HepG2 (cell line): ENCODE results near the gene NRSN2. TPM values are rescaled to one million over a fixed set of nuclear protein-coding genes. Genes with fewer than 3 reads are reported as not detected.

Source experiments
- ATAC-seq: fragments of 200-7000 bp; cut with Tn5 transposase; 3 replicates; pipeline ENCODE4 v1.9.1; 2020; ENCODE audit warnings: mild to moderate bottlenecking, moderate library complexity
- BruUV-seq: library from RNA; stranded (reverse); fragments of 400-500 nt; replicated peaks from 2 replicates; lab custom pipeline; 2021; lab: Mats Ljungman, UMichigan
- CTCF ChIA-PET: fragments of 300-600 bp; formaldehyde crosslinking; extraction: SDS; loops from one replicate; lab custom pipeline; 2021; ENCODE audit warnings: low total read pairs, inconsistent platforms, low intra/inter-chr PET ratio; lab: Yijun Ruan, JAX
- POLR2A ChIA-PET: fragments of 350-600 bp; sonication (Branson Sonifier 250); formaldehyde crosslinking; loops from one replicate; lab custom pipeline; 2020; ENCODE audit warnings: antibody characterized with exemption, inconsistent platforms; lab: Yijun Ruan, JAX
- DNase-seq: peaks from one replicate; pipeline ENCODE4 v3.0.0-alpha.2; 2015; ENCODE audit warnings: low spot score
- FAIRE-seq: peaks from 3 replicates; lab custom pipeline; 2011; peaks lifted over from hg19 to GRCh38; lab: Jason Lieb, UNC
- H2AFZ ChIP-seq: one replicate; pipeline ENCODE4 v1.6.1; 2011; ENCODE audit warnings: low read length, inconsistent platforms
- H3K27ac ChIP-seq: fragments of 300-600 bp; 3 replicates; pipeline ENCODE4 v1.8.0; 2011; ENCODE audit warnings: mixed run types, mild to moderate bottlenecking, mixed read lengths, low read length, inconsistent platforms; ENCODE audit not compliant: insufficient read depth; ENCODE audit errors: extremely low read length
- H3K27me3 ChIP-seq, 2 experiments: fragments of 200-600 bp in 1 of 2; 2 replicates in 1 of 2; 3 replicates in 1 of 2; pipeline versions ENCODE4 v1.6.0 to v1.8.0; 2011; ENCODE audit warnings: low read length in 2 of 2, mild to moderate bottlenecking in 2 of 2, moderate library complexity in 2 of 2, inconsistent platforms in 1 of 2; ENCODE audit not compliant: insufficient read depth in 2 of 2, control insufficient read depth in 1 of 2
- H3K36me3 ChIP-seq, 2 experiments: fragments of 200-600 bp in 1 of 2; replicated peaks in 1 of 2; 2 replicates in 1 of 2; 3 replicates in 1 of 2; pipeline versions ENCODE4 v1.5.1 to v1.8.0; 2011; ENCODE audit warnings: low read length in 2 of 2, inconsistent platforms in 1 of 2; ENCODE audit not compliant: insufficient read depth in 2 of 2, control insufficient read depth in 1 of 2
- H3K4me1 ChIP-seq: 2 replicates; pipeline ENCODE4 v1.5.1; 2012; ENCODE audit warnings: low read length, inconsistent platforms; ENCODE audit not compliant: insufficient read depth
- H3K4me2 ChIP-seq: 2 replicates; pipeline ENCODE4 v1.6.0; 2011; ENCODE audit warnings: low read depth, low read length, inconsistent platforms
- H3K4me3 ChIP-seq, 3 experiments: fragments of 200-600 bp in 1 of 3; sonication (generic), shearing (Covaris generic) in 1 of 3; replicated peaks in 1 of 3; 2 replicates each; pipeline ENCODE4 v1.5.1; 2011 to 2016; ENCODE audit warnings: low read length in 3 of 3, inconsistent platforms in 2 of 3, low read depth in 2 of 3, mild to moderate bottlenecking in 2 of 3, control low read depth in 1 of 3, mixed read lengths in 1 of 3; ENCODE audit not compliant: insufficient read depth in 1 of 3
- H3K79me2 ChIP-seq: one replicate; pipeline ENCODE4 v1.6.1; 2011; ENCODE audit warnings: low read length, inconsistent platforms; ENCODE audit not compliant: insufficient read depth
- H3K9ac ChIP-seq: 2 replicates; pipeline ENCODE4 v1.6.0; 2011; ENCODE audit warnings: mild to moderate bottlenecking, low read depth, low read length, inconsistent platforms; ENCODE audit not compliant: insufficient read depth
- H3K9me3 ChIP-seq: 2 replicates; pipeline ENCODE4 v1.5.1; 2012; ENCODE audit warnings: mild to moderate bottlenecking, low read length
- H4K20me1 ChIP-seq: 2 replicates; pipeline ENCODE4 v1.6.0; 2011; ENCODE audit warnings: inconsistent platforms, mild to moderate bottlenecking, low read length, moderate library complexity; ENCODE audit not compliant: insufficient read depth
- ERF ChIP-seq: IDR thresholded peaks from 2 replicates; pipeline ENCODE4 v1.6.1; 2018; ENCODE audit warnings: missing biosample characterization, missing genetic modification reagents
- MED1 ChIP-seq: sonication (generic); formaldehyde crosslinking; IDR thresholded peaks from 2 replicates; pipeline ENCODE4 v1.4.0; 2020; ENCODE audit warnings: missing genetic modification reagents
- UBTF ChIP-seq: sonication (generic); formaldehyde crosslinking; IDR thresholded peaks from 2 replicates; pipeline ENCODE4 v1.4.0; 2020; ENCODE audit warnings: mild to moderate bottlenecking, missing genetic modification reagents
- ZBED4 ChIP-seq: sonication (generic); formaldehyde crosslinking; IDR thresholded peaks from 2 replicates; pipeline ENCODE4 v1.4.0; 2020; ENCODE audit warnings: missing genetic modification reagents, borderline replicate concordance
- ZBTB4 ChIP-seq: sonication (generic); formaldehyde crosslinking; IDR thresholded peaks from 2 replicates; pipeline ENCODE4 v1.4.0; 2020; ENCODE audit warnings: missing genetic modification reagents, mild to moderate bottlenecking, borderline replicate concordance
- ZFP62 ChIP-seq: sonication (generic); formaldehyde crosslinking; IDR thresholded peaks from 2 replicates; pipeline ENCODE4 v1.4.0; 2020; ENCODE audit warnings: missing genetic modification reagents
- ZNF224 ChIP-seq: sonication (generic); formaldehyde crosslinking; IDR thresholded peaks from 2 replicates; pipeline ENCODE4 v1.5.0; 2020; ENCODE audit warnings: mild to moderate bottlenecking, missing genetic modification reagents
- ZNF280D ChIP-seq: sonication (generic); formaldehyde crosslinking; IDR thresholded peaks from 2 replicates; pipeline ENCODE4 v1.5.1; 2020; ENCODE audit warnings: mild to moderate bottlenecking, missing genetic modification reagents
- ZNF615 ChIP-seq: sonication (generic); formaldehyde crosslinking; IDR thresholded peaks from 2 replicates; pipeline ENCODE4 v1.5.0; 2020; ENCODE audit warnings: mild to moderate bottlenecking, missing genetic modification reagents, borderline replicate concordance
- ZNF737 ChIP-seq: sonication (generic); formaldehyde crosslinking; IDR thresholded peaks from 2 replicates; pipeline ENCODE4 v1.5.0; 2020; ENCODE audit warnings: missing genetic modification reagents, mild to moderate bottlenecking, borderline replicate concordance
- WGBS: methylation state at CpG from one replicate; pipeline ENCODE4 v1.1.6; 2017; ENCODE audit warnings: low lambda C conversion rate; 5-methylcytosine and 5-hydroxymethylcytosine counted together
- in situ Hi-C: cut with HindIII; loops from 2 replicates; pipeline ENCODE4 v1.10.0; 2017; ENCODE audit warnings: low pct_unique_long_range_greater_than_20kb; ENCODE audit not compliant: extremely low pct_ligation_motif_present
- intact Hi-C: fragments of 100-400 bp; cut with micrococcal nuclease; formaldehyde crosslinking; loops from one replicate; pipeline ENCODE4 v1.10.0; 2022; ENCODE audit not compliant: unreplicated experiment
- polyA plus RNA-seq, 8 experiments: library from polyadenylated mRNA; depleted of rRNA in 3 of 8; stranded (reverse) in 7 of 8; unstranded in 1 of 8; fragments of >200 nt; fragmentation: Illumina TruSeq in 4 of 8; extraction: Trizol in 4 of 8; gene quantifications; 2 replicates each; pipeline versions ENCODE4 v1.2.1 to v1.2.3, GENCODE V29; 2011 to 2016; ENCODE audit warnings: low read depth in 4 of 8, missing spikeins in 1 of 8, mixed read lengths in 1 of 8; ENCODE audit not compliant: insufficient read depth in 1 of 8
- total RNA-seq, 5 experiments: library from RNA; depleted of rRNA; stranded (reverse); fragments of >200 nt; fragmentation: Illumina TruSeq; extraction: Trizol; gene quantifications; 2 replicates each; pipeline ENCODE4 v1.2.3, GENCODE V29; 2016; ENCODE audit warnings: low read depth in 1 of 5

Gene NRSN2
- total and polyA plus RNA-seq, 2 of the 13 experiments (the other 11 are each of a cell fraction or from before 2014, with no cell fraction given) = 32.3 to 49.4 TPM

GRCh38 chr20:403582-403957 is 56.7 kb downstream of the NRSN2 start:
- FAIRE-seq = no peak
- WGBS = 92% methylated on average over 3 of the region's 3 CpGs
- no peaks in the 10 kb centered on the region; a peak in 1 of 5 replicates for H3K27me3 ChIP-seq
- intact Hi-C loops (loop anchor here (2.0 kb wide), 1 partner anchor 33 kb away; no protein-coding TSS in a partner anchor), in situ Hi-C loops (no loop called here)
- H3K4me2 ChIP-seq = no peak overlapping the region
- no peak for DNase-seq
- H4K20me1 ChIP-seq = no peaks in the 10 kb centered on the region
- H3K27ac ChIP-seq = peak overlapping the region; percentile 99
- BruUV-seq = no TSS peak
- no peaks in the 10 kb centered on the region; a peak in 2 of 5 replicates for H3K36me3 ChIP-seq
- peaks cover 87% of the 10 kb centered on the region for H3K4me1 ChIP-seq
- CTCF ChIA-PET = no interaction called here
- H3K79me2 ChIP-seq = peaks cover 15% of the 10 kb centered on the region
- H3K4me3 ChIP-seq = no peak overlapping the region
- no peak overlapping the region for H2AFZ ChIP-seq
- POLR2A ChIA-PET = interaction anchor here (5.6 to 29.0 kb wide), 3 partner anchors 16 to 55 kb away, joined by 51 to 1587 read pairs (median 909); partner anchors contain the start of genes NRSN2 and TRIB3
- no peaks in the 10 kb centered on the region for H3K9me3 ChIP-seq
- H3K9ac ChIP-seq = peak overlapping the region; percentile 91; the same call in 1 of the 2 replicates
- ATAC-seq = no peak
- TF ChIP-seq ZNF224 = no peak
- TF ChIP-seq ZNF737 (CRISPR knock-in tag) = no peak
- TF ChIP-seq ERF (CRISPR knock-in tag) = 0 out of 2 replicates have a peak, but pooled peaks have one; percentile 1
- TF ChIP-seq ZNF280D (CRISPR knock-in tag) = peak; percentile 88; the same call in 1 of the 2 replicates
- peak; percentile 14; the same call in 1 of the 2 replicates for TF ChIP-seq ZFP62
- TF ChIP-seq ZBTB4 (CRISPR knock-in tag) = no peak
- TF ChIP-seq ZNF615 (CRISPR knock-in tag) = no peak
- TF ChIP-seq MED1 (CRISPR knock-in tag) = 0 out of 2 replicates have a peak, but pooled peaks have one; percentile 2
- TF ChIP-seq UBTF (CRISPR knock-in tag) = 0 out of 2 replicates have a peak, but pooled peaks have one; percentile 25
- TF ChIP-seq ZBED4 (CRISPR knock-in tag) = 0 out of 2 replicates have a peak, but pooled peaks have one; percentile 5
